Measurements from ENCODE around the gene SLC1A2.

Gene SLC1A2

DNA sequence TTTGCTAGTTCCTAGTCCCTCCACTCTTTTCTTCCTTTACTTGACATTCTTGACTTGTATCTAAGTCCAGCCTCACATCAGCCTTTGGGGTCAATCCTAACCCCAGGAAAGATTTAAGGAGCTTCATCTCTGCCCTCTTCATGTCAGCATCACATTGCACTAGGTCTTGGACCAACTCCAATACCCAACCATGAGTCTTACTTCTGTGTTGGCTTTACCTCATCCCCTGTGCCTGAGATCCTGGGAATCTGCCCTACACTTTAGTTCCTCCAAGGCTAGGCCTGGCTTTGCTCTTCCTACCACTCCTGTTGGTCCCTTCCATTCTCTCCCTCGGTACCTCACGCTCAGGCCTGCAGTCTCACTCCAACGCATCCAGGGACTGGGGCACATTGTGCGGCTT is 117.0 kb downstream of the SLC1A2 start:
- no peaks in the 10 kb centered on the region for H3K27me3 ChIP-seq (ENCODE audit: insufficient read depth, low read depth, severe bottlenecking)
- H3K4me3 ChIP-seq (ENCODE audit: low read depth, low read length) = no peak overlapping the region
- DNase-seq = no peak
- no peaks in the 10 kb centered on the region for H3K9me3 ChIP-seq (ENCODE audit: severe bottlenecking)
- no peak overlapping the region for H3K27ac ChIP-seq
- TF ChIP-seq, protein P1, sequence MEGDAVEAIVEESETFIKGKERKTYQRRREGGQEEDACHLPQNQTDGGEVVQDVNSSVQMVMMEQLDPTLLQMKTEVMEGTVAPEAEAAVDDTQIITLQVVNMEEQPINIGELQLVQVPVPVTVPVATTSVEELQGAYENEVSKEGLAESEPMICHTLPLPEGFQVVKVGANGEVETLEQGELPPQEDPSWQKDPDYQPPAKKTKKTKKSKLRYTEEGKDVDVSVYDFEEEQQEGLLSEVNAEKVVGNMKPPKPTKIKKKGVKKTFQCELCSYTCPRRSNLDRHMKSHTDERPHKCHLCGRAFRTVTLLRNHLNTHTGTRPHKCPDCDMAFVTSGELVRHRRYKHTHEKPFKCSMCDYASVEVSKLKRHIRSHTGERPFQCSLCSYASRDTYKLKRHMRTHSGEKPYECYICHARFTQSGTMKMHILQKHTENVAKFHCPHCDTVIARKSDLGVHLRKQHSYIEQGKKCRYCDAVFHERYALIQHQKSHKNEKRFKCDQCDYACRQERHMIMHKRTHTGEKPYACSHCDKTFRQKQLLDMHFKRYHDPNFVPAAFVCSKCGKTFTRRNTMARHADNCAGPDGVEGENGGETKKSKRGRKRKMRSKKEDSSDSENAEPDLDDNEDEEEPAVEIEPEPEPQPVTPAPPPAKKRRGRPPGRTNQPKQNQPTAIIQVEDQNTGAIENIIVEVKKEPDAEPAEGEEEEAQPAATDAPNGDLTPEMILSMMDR (IDR thresholded peaks at IDR 0.05; ENCODE audit: low read depth, low read length) = no peak
- H3K36me3 ChIP-seq = peaks cover 72% of the 10 kb centered on the region

DNA sequence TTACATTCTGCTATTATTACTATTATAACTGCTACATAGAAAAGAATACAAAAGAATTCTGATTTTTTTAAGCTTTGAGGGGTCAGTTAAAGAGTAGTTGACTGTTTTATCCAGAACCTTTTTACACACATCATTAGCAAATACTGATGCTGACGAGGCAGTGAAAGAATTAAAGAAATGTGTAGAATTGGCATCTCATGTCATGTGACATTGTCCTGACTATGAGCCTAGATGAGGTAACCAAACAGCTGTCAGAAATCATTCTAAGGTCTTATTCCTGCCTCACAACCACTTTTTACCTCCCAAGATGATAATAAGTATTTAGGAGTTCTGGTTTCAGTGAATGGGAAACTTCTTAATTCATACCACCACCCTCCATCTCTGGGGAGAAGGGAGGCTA is 121.0 kb downstream of the SLC1A2 start:
- peaks cover 50% of the 10 kb centered on the region for H3K36me3 ChIP-seq
- DNase-seq = no peak
- TF ChIP-seq, protein P1 (IDR thresholded peaks at IDR 0.05; ENCODE audit: low read depth, low read length) = no peak

DNA sequence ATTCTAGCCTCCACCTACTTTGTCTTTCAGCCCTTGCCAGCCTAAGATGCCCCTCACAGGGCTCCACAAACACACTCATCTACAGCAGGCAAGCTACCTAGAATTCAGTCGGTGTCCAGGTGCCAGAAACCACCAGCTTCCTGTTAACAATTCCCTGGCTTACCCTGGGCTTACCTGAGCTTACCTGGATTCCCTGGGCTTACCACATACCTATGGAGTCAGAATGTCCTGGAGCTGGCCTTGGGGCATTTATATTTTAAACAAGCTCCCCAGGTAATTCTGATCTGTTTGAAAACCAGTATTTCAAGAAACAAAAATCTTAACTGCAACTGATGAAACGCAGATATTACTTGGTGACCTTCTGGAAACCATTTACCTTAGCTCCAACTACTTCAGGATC is 123.6 kb downstream of the SLC1A2 start:
- Histone ChIP-seq H3K36me3 (peaks cover 44% of the 10 kb centered on the region), H3K27ac (no peak overlapping the region), H3K9me3 (ENCODE audit: severe bottlenecking) (no peaks in the 10 kb centered on the region), H3K4me3 (ENCODE audit: low read depth, low read length) (no peak overlapping the region), H3K27me3 (ENCODE audit: insufficient read depth, low read depth, severe bottlenecking) (no peaks in the 10 kb centered on the region)
- DNase-seq = no peak
- TF ChIP-seq, protein P1 (IDR thresholded peaks at IDR 0.05; ENCODE audit: low read depth, low read length) = no peak

More for the DNA sequence above, 121.0 kb downstream of the SLC1A2 start:
- no peak overlapping the region for H3K4me3 ChIP-seq (ENCODE audit: low read depth, low read length)
- no peaks in the 10 kb centered on the region for H3K27me3 ChIP-seq (ENCODE audit: insufficient read depth, low read depth, severe bottlenecking)
- H3K9me3 ChIP-seq (ENCODE audit: severe bottlenecking) = no peaks in the 10 kb centered on the region
- no peak overlapping the region for H3K27ac ChIP-seq

DNA sequence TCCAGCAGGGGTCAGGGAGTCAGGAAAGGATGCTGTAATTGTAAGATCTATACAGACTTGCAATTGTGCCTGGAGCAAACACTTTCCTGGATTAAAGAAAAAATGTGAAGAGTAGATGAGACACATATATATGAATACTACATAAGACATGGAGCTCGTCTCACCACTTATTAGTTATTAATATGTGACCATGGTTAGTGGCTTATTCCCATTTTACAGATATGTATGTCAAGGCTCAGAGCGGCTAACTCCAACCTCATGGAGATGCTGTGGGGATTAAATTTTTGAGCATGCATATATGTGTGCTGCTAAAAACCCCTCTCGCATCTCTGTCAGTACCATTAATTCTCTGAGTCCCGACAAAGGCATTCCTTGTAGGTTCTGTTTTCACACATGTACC is 125.7 kb downstream of the SLC1A2 start:
- H3K27ac ChIP-seq = no peak overlapping the region
- H3K27me3 ChIP-seq (ENCODE audit: insufficient read depth, low read depth, severe bottlenecking) = no peaks in the 10 kb centered on the region
- no peaks in the 10 kb centered on the region for H3K9me3 ChIP-seq (ENCODE audit: severe bottlenecking)
- H3K4me3 ChIP-seq (ENCODE audit: low read depth, low read length) = no peak overlapping the region
- DNase-seq = no peak
- TF ChIP-seq, protein P1 (IDR thresholded peaks at IDR 0.05; ENCODE audit: low read depth, low read length) = no peak
- peaks cover 26% of the 10 kb centered on the region for H3K36me3 ChIP-seq

DNA sequence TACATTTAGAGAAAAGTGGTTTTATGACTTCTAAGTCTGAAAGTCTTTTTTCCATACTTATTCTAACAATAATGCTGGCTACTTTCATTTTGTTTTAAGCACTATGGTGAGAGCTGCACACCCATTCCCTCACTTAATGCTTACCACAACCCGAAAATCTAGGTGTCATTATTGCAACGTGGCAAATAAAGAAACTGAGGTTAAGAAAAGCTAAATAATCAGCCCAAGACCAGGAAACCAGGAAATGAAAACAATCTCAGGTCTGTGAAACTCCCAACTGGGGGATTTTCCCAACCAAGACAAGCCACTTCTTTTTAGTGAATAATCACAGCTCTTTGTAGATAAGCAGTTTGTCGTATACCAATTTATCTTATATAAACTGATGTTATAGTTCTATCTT is 126.3 kb downstream of the SLC1A2 start:
- Histone ChIP-seq H3K27me3 (ENCODE audit: insufficient read depth, low read depth, severe bottlenecking) (no peaks in the 10 kb centered on the region), H3K27ac (no peak overlapping the region), H3K36me3 (peaks cover 24% of the 10 kb centered on the region), H3K4me3 (ENCODE audit: low read depth, low read length) (no peak overlapping the region), H3K9me3 (ENCODE audit: severe bottlenecking) (no peaks in the 10 kb centered on the region)
- TF ChIP-seq, protein P1 (IDR thresholded peaks at IDR 0.05; ENCODE audit: low read depth, low read length) = no peak
- DNase-seq = no peak

DNA sequence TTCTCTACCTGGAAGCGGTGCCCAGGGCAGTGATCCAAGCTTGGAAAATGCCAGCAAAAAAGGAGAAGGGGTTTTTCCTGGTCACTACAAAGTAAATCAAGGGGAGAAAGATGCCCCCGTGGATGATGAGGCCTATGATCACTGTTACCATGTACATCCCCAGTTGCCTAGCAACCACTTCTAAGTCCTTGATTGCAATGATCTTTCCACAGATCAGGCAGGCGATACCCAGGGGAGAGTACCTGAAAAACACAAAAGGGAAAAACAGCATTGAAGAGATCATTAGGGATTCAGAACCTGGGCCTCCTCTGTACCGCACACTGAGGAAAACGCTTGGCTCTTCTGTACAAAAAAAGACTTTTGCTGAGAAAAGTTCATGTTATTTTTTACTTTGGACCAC is 127.1 kb downstream of the SLC1A2 start:
- DNase-seq = no peak

More for the DNA sequence above, 127.1 kb downstream of the SLC1A2 start:
- H3K27me3 ChIP-seq (ENCODE audit: insufficient read depth, low read depth, severe bottlenecking) = no peaks in the 10 kb centered on the region
- H3K36me3 ChIP-seq = peaks cover 24% of the 10 kb centered on the region
- H3K4me3 ChIP-seq (ENCODE audit: low read depth, low read length) = no peak overlapping the region
- TF ChIP-seq, protein P1 (IDR thresholded peaks at IDR 0.05; ENCODE audit: low read depth, low read length) = no peak
- no peak overlapping the region for H3K27ac ChIP-seq
- H3K9me3 ChIP-seq (ENCODE audit: severe bottlenecking) = no peaks in the 10 kb centered on the region

Data from WERI-Rb-1 (cell line).